Mesodermal cell (in vitro differentiated cells): ENCODE data around the gene LRRC4C.

Source experiments
- H3K27ac ChIP-seq: 2 replicates; pipeline ENCODE4 v1.7.0; 2013; ENCODE audit warnings: mild to moderate bottlenecking, low read depth, low read length, moderate library complexity; ENCODE audit not compliant: severe bottlenecking
- H3K36me3 ChIP-seq: 2 replicates; pipeline ENCODE4 v1.7.1; 2013; ENCODE audit warnings: mild to moderate bottlenecking, low read length, moderate library complexity; ENCODE audit not compliant: control insufficient read depth, insufficient read depth
- H3K4me1 ChIP-seq: one replicate; pipeline ENCODE4 v1.7.1; 2013; ENCODE audit warnings: mild to moderate bottlenecking, low read length; ENCODE audit not compliant: insufficient read depth, control insufficient read depth, poor library complexity, severe bottlenecking
- H3K4me3 ChIP-seq: 2 replicates; pipeline ENCODE4 v1.7.0; 2013; ENCODE audit warnings: low read length, control low read depth, mild to moderate bottlenecking; ENCODE audit not compliant: insufficient read depth, poor library complexity, severe bottlenecking; ENCODE audit errors: extremely low read depth
- H3K9me3 ChIP-seq: 2 replicates; pipeline ENCODE4 v1.7.1; 2013; ENCODE audit warnings: mild to moderate bottlenecking, low read length, moderate library complexity; ENCODE audit not compliant: control insufficient read depth
- WGBS, 2 experiments: methylation state at CpG; one replicate each; pipeline ENCODE4 v1.1.5; 2013; ENCODE audit warnings: missing lambda C conversion rate in 2 of 2; ENCODE audit not compliant: insufficient coverage in 2 of 2; 5-methylcytosine and 5-hydroxymethylcytosine counted together

LRRC4C gene

GRCh38 chr11:41458154-41458553, 1.3 kb downstream of the LRRC4C start:
- H3K27ac ChIP-seq, result no peak overlapping the region
- WGBS, 2 experiments, result 60 to 68% methylated on average over 1 to 3 of the region's 4 CpGs

GRCh38 chr11:41457216-41458014, 2.0 kb downstream of the LRRC4C start:
- no CpG with 5 or more reads among the region's 3 CpGs for WGBS, 2 experiments
- Histone ChIP-seq H3K27ac (no peak overlapping the region), H3K9me3 (no peaks in the 10 kb centered on the region), H3K36me3 (no peaks in the 10 kb centered on the region), H3K4me1 (no peaks in the 10 kb centered on the region), H3K4me3 (no peak overlapping the region)

More at GRCh38 chr11:41458154-41458553, 1.3 kb downstream of the LRRC4C start:
- Histone ChIP-seq H3K4me1 (no peaks in the 10 kb centered on the region), H3K4me3 (no peak overlapping the region), H3K36me3 (no peaks in the 10 kb centered on the region), H3K9me3 (no peaks in the 10 kb centered on the region)

- no peak overlapping the region for H3K27ac ChIP-seq
- H3K4me3 ChIP-seq, result no peak overlapping the region
- no peaks in the 10 kb centered on the region for H3K9me3 ChIP-seq
- H3K36me3 ChIP-seq, result no peaks in the 10 kb centered on the region
- no peaks in the 10 kb centered on the region for H3K4me1 ChIP-seq
- 29% methylated on average over 1 of the region's 1 CpG; no CpG with 5 or more reads in 1 of the 2 experiments for WGBS, 2 experiments
These were observed 3.2 kb downstream of the LRRC4C start for GRCh38 chr11:41456269-41456668.

- no peak overlapping the region for H3K27ac ChIP-seq
- no CpG with 5 or more reads among the region's 3 CpGs for WGBS, 2 experiments
- H3K4me3 ChIP-seq, result no peak overlapping the region
- no peaks in the 10 kb centered on the region for H3K9me3 ChIP-seq
- H3K4me1 ChIP-seq, result no peaks in the 10 kb centered on the region
- H3K36me3 ChIP-seq, result no peaks in the 10 kb centered on the region
These were observed 8.4 kb downstream of the LRRC4C start for GRCh38 chr11:41451011-41451410.

GRCh38 chr11:41449483-41450050, 9.9 kb downstream of the LRRC4C start:
- H3K4me1 ChIP-seq, result no peaks in the 10 kb centered on the region
- WGBS, 2 experiments, result 80% methylated on average over 1 of the region's 2 CpGs; no CpG with 5 or more reads in 1 of the 2 experiments

GRCh38 chr11:41446566-41446965, 12.9 kb downstream of the LRRC4C start:
- H3K9me3 ChIP-seq, result no peaks in the 10 kb centered on the region
- H3K4me1 ChIP-seq, result no peaks in the 10 kb centered on the region
- no peak overlapping the region for H3K4me3 ChIP-seq
- no peak overlapping the region for H3K27ac ChIP-seq
- no peaks in the 10 kb centered on the region for H3K36me3 ChIP-seq

More at GRCh38 chr11:41449483-41450050, 9.9 kb downstream of the LRRC4C start:
- no peaks in the 10 kb centered on the region for H3K36me3 ChIP-seq
- no peak overlapping the region for H3K27ac ChIP-seq
- no peaks in the 10 kb centered on the region for H3K9me3 ChIP-seq
- no peak overlapping the region for H3K4me3 ChIP-seq

GRCh38 chr11:41446107-41446506, 13.3 kb downstream of the LRRC4C start:
- H3K4me1 ChIP-seq, result no peaks in the 10 kb centered on the region

GRCh38 chr11:41437006-41437490, 22.4 kb downstream of the LRRC4C start:
- H3K27ac ChIP-seq, result no peak overlapping the region
- no peaks in the 10 kb centered on the region for H3K36me3 ChIP-seq
- WGBS, 2 experiments, result 67 to 100% methylated on average over 1 of the region's 9 CpGs
- H3K4me1 ChIP-seq, result no peaks in the 10 kb centered on the region
- H3K4me3 ChIP-seq, result no peak overlapping the region
- no peaks in the 10 kb centered on the region for H3K9me3 ChIP-seq

More at GRCh38 chr11:41446107-41446506, 13.3 kb downstream of the LRRC4C start:
- no peaks in the 10 kb centered on the region for H3K36me3 ChIP-seq
- H3K9me3 ChIP-seq, result no peaks in the 10 kb centered on the region
- H3K4me3 ChIP-seq, result no peak overlapping the region
- WGBS, 2 experiments, result no CpG with 5 or more reads among the region's 2 CpGs
- no peak overlapping the region for H3K27ac ChIP-seq

GRCh38 chr11:41435531-41435930, 23.9 kb downstream of the LRRC4C start:
- no peaks in the 10 kb centered on the region for H3K9me3 ChIP-seq
- H3K27ac ChIP-seq, result no peak overlapping the region
- H3K36me3 ChIP-seq, result no peaks in the 10 kb centered on the region
- H3K4me1 ChIP-seq, result no peaks in the 10 kb centered on the region
- WGBS, 2 experiments, result 100% methylated on average over 2 of the region's 4 CpGs; no CpG with 5 or more reads in 1 of the 2 experiments
- H3K4me3 ChIP-seq, result no peak overlapping the region

GRCh38 chr11:41431784-41432183, 27.7 kb downstream of the LRRC4C start:
- H3K36me3 ChIP-seq, result no peaks in the 10 kb centered on the region
- H3K4me3 ChIP-seq, result no peak overlapping the region
- WGBS, 2 experiments, result 43 to 58% methylated on average over 2 to 3 of the region's 5 CpGs
- H3K4me1 ChIP-seq, result no peaks in the 10 kb centered on the region
- H3K9me3 ChIP-seq, result no peaks in the 10 kb centered on the region
- H3K27ac ChIP-seq, result no peak overlapping the region

- Histone ChIP-seq H3K4me1 (peaks cover 3% of the 10 kb centered on the region), H3K36me3 (no peaks in the 10 kb centered on the region), H3K9me3 (no peaks in the 10 kb centered on the region), H3K27ac (no peak overlapping the region), H3K4me3 (no peak overlapping the region)
- WGBS, 2 experiments, result 82 to 100% methylated on average over 2 to 3 of the region's 4 CpGs
These were observed 39.6 kb downstream of the LRRC4C start for GRCh38 chr11:41419901-41420300.
